Measurements from ENCODE around the gene CWC27.

Gene CWC27

GRCh38 chr5:64767959-64768357 lies 772 bp upstream of the CWC27 start:
- TF ChIP-seq, protein P1, sequence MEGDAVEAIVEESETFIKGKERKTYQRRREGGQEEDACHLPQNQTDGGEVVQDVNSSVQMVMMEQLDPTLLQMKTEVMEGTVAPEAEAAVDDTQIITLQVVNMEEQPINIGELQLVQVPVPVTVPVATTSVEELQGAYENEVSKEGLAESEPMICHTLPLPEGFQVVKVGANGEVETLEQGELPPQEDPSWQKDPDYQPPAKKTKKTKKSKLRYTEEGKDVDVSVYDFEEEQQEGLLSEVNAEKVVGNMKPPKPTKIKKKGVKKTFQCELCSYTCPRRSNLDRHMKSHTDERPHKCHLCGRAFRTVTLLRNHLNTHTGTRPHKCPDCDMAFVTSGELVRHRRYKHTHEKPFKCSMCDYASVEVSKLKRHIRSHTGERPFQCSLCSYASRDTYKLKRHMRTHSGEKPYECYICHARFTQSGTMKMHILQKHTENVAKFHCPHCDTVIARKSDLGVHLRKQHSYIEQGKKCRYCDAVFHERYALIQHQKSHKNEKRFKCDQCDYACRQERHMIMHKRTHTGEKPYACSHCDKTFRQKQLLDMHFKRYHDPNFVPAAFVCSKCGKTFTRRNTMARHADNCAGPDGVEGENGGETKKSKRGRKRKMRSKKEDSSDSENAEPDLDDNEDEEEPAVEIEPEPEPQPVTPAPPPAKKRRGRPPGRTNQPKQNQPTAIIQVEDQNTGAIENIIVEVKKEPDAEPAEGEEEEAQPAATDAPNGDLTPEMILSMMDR (IDR thresholded peaks at IDR 0.05) = no peak

DNA sequence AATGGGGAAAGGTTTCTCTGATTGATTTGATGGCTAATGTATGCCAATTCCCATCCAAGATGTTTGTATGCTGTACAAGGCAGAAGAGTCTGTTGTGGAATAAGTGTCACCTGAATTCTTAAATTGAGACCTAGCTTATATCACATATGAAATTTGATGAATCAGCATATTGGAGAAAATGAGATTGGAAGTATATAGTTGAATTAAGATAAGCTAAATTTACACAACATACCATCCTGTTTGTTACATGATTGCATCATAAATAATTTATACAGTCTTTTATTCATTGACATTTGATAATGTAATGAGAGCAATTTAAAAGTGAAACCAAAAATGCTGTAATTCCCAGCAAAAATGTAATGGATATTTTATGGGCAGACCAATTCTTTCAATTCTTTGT lies 1.1 kb downstream of the CWC27 start:
- TF ChIP-seq, protein P1 (IDR thresholded peaks at IDR 0.05) = no peak

DNA sequence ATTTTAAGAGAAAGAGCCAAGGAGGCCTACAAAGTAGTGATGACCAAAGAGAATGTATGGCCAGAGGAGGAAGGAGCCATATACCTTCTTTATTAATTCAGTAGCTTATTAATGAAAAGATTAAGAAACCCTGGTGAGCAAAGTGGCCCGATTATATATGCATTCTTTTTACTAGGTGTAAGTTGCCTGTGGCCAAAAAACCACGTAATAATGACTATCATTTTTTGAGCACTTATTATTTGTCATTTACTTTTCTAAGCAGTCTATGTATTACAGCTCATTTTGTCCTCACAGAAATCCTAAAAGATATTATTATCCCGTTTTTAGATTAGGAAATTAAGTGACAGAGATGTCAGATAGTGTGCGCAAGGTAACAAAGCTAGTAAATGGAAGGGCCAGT lies 3.0 kb downstream of the CWC27 start:
- TF ChIP-seq, protein P1 (IDR thresholded peaks at IDR 0.05) = no peak

DNA sequence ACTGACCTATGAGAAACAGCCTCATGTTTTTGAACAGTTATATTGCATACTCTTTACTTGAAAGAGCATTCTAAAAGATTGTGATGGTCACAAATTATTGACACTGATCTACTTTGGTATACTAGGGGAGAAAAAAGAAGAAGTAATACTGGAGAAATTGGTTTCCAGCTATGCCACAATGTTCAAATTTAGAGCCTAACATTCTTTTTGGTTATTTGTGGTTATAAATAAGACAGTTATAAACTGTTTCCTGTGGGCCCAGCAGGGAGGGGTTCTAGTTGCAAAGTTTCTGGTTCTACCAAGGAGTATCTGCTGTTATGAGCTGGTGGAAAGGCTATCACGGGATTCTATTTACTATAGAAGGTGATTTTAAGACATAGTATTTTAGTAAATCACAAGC lies 4.8 kb downstream of the CWC27 start:
- TF ChIP-seq, protein P1 (IDR thresholded peaks at IDR 0.05) = no peak

- TF ChIP-seq, protein P1 (IDR thresholded peaks at IDR 0.05) = no peak
These were observed 6.6 kb downstream of the CWC27 start for GRCh38 chr5:64775291-64775690.

DNA sequence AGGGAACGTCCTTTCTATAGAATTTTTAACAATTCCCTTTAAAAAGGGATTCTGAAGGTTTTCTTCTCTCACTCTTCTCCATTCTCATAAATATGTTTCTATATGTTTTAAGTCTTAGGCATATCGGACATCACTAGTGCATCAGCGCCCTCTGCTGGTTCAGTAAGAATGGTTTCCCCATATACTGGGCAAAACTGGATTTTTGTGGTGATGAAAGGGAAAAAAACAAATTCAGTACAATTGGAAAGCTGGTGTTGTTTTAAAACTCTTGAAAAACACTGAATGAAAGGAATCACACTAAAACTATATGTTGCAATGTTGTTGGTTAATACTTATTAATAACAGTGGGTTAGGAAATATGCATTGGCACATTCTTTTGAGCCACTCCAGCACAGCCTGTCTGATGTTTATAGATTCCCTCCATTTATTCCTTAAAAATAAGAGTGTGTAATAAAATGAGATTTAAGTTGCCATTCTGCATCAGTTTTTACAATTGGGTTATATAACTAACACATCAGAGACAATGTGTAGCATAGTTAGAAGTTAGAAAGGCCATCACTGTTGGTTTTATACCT lies 15.8 kb downstream of the CWC27 start:
- TF ChIP-seq, protein P1 (IDR thresholded peaks at IDR 0.05) = peak; percentile 81

DNA sequence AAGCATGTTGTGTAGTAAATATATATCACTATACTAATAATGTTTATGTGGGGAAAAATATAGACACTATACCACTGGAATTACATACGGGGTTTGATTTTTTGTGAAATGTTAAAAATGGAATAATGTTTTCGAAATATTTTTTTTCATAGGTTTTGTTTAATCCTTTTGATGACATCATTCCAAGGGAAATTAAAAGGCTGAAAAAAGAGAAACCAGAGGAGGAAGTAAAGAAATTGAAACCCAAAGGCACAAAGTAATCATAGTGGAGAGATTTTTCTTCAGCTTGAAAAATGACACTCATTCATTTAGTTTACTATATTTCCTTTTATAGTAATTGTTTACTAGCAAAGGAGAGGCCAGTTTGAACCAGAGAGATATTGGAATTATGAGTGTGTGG lies 17.6 kb downstream of the CWC27 start:
- TF ChIP-seq, protein P1 (IDR thresholded peaks at IDR 0.05) = no peak

GRCh38 chr5:64788156-64788555 lies 19.4 kb downstream of the CWC27 start:
- TF ChIP-seq, protein P1 (IDR thresholded peaks at IDR 0.05) = no peak
